ENCODE measurements around the gene GTPBP2.

DNA sequence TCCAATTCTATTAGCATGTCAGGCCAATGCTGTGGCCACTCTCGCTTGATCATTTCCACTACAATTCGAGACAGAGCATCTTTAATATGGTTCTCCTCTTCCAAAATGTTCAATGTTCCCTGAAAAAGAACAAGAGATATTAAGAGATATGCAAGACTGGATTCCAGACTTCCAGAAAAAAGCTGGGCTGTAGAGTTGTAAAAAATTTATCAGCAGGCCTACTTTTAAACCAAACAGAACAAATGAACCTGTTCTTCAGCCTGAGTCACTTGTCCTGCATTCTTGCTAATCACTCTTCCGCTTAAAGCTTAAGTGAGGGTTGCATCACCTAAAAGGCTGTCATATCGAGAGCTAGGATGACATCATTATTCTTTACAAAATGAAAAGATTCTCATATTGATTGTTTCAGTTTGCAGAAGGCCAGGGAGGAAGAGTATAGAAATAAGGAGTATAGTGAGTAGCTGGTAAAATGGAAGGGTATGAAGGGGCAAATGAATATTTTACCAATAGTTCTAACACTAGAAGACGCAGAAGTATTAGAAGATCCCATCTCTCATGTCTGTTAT is 58.1 kb downstream of the GTPBP2 start:
- TF ChIP-seq, protein P1, sequence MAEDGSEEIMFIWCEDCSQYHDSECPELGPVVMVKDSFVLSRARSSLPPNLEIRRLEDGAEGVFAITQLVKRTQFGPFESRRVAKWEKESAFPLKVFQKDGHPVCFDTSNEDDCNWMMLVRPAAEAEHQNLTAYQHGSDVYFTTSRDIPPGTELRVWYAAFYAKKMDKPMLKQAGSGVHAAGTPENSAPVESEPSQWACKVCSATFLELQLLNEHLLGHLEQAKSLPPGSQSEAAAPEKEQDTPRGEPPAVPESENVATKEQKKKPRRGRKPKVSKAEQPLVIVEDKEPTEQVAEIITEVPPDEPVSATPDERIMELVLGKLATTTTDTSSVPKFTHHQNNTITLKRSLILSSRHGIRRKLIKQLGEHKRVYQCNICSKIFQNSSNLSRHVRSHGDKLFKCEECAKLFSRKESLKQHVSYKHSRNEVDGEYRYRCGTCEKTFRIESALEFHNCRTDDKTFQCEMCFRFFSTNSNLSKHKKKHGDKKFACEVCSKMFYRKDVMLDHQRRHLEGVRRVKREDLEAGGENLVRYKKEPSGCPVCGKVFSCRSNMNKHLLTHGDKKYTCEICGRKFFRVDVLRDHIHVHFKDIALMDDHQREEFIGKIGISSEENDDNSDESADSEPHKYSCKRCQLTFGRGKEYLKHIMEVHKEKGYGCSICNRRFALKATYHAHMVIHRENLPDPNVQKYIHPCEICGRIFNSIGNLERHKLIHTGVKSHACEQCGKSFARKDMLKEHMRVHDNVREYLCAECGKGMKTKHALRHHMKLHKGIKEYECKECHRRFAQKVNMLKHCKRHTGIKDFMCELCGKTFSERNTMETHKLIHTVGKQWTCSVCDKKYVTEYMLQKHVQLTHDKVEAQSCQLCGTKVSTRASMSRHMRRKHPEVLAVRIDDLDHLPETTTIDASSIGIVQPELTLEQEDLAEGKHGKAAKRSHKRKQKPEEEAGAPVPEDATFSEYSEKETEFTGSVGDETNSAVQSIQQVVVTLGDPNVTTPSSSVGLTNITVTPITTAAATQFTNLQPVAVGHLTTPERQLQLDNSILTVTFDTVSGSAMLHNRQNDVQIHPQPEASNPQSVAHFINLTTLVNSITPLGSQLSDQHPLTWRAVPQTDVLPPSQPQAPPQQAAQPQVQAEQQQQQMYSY (CRISPR knock-in tag; IDR thresholded peaks at IDR 0.05): no peak
- TF ChIP-seq GABPB1 (CRISPR knock-in tag; IDR thresholded peaks at IDR 0.05) (no peak), E2F5 (CRISPR knock-in tag; IDR thresholded peaks at IDR 0.05) (no peak), MYBL2 (CRISPR knock-in tag; IDR thresholded peaks at IDR 0.05) (no peak), ESRRA (CRISPR knock-in tag; IDR thresholded peaks at IDR 0.05; ENCODE audit: borderline replicate concordance) (no peak)
- TF ChIP-seq, protein P2, sequence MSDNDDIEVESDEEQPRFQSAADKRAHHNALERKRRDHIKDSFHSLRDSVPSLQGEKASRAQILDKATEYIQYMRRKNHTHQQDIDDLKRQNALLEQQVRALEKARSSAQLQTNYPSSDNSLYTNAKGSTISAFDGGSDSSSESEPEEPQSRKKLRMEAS (CRISPR knock-in tag; IDR thresholded peaks at IDR 0.05): no peak
- TF ChIP-seq, protein P3, sequence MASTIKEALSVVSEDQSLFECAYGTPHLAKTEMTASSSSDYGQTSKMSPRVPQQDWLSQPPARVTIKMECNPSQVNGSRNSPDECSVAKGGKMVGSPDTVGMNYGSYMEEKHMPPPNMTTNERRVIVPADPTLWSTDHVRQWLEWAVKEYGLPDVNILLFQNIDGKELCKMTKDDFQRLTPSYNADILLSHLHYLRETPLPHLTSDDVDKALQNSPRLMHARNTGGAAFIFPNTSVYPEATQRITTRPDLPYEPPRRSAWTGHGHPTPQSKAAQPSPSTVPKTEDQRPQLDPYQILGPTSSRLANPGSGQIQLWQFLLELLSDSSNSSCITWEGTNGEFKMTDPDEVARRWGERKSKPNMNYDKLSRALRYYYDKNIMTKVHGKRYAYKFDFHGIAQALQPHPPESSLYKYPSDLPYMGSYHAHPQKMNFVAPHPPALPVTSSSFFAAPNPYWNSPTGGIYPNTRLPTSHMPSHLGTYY (CRISPR knock-in tag; IDR thresholded peaks at IDR 0.05): no peak
- TF ChIP-seq, protein P4, sequence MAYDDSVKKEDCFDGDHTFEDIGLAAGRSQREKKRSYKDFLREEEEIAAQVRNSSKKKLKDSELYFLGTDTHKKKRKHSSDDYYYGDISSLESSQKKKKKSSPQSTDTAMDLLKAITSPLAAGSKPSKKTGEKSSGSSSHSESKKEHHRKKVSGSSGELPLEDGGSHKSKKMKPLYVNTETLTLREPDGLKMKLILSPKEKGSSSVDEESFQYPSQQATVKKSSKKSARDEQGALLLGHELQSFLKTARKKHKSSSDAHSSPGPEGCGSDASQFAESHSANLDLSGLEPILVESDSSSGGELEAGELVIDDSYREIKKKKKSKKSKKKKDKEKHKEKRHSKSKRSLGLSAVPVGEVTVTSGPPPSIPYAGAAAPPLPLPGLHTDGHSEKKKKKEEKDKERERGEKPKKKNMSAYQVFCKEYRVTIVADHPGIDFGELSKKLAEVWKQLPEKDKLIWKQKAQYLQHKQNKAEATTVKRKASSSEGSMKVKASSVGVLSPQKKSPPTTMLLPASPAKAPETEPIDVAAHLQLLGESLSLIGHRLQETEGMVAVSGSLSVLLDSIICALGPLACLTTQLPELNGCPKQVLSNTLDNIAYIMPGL (CRISPR knock-in tag; IDR thresholded peaks at IDR 0.05): no peak
